IMR-90 (cell line): ENCODE data around the gene CXorf49B. TPM values are rescaled to one million over a fixed set of nuclear protein-coding genes. Genes with fewer than 3 reads are reported as not detected.
"Not testable (repeated sequence)": the region's sequence is repeated elsewhere in the genome, so short reads cannot be mapped to it uniquely, and the experiment has no call there.

Source experiments
- ATAC-seq: fragments of 200-7000 bp; cut with Tn5 transposase; 2 replicates; pipeline ENCODE4 v1.9.1; 2020; ENCODE audit warnings: low read depth, mild to moderate bottlenecking, moderate library complexity
- BruUV-seq: library from RNA; stranded (reverse); fragments of 400-500 nt; replicated peaks from 2 replicates; lab custom pipeline; 2021; lab: Mats Ljungman, UMichigan
- CTCF ChIA-PET: fragments of 300-600 bp; formaldehyde crosslinking; extraction: SDS; loops from one replicate; lab custom pipeline; 2021; ENCODE audit warnings: antibody characterized with exemption; lab: Yijun Ruan, JAX
- POLR2A ChIA-PET: fragments of 300-600 bp; sonication (Branson Sonifier 250); formaldehyde crosslinking; loops from one replicate; lab custom pipeline; 2022; ENCODE audit warnings: antibody characterized with exemption; ENCODE audit not compliant: unreplicated experiment; lab: Charles Lee
- DNase-seq: peaks from one replicate; pipeline ENCODE4 v3.0.0; 2013
- H2AFZ ChIP-seq: replicated peaks from 2 replicates; pipeline ENCODE3; 2013; ENCODE audit warnings: low read length, mild to moderate bottlenecking; ENCODE audit not compliant: poor library complexity
- H2AK5ac ChIP-seq: 2 replicates; pipeline ENCODE4 v1.6.1; 2013; ENCODE audit warnings: low read depth, low read length, inconsistent platforms
- H2AK9ac ChIP-seq: replicated peaks from 2 replicates; pipeline ENCODE3; 2013; ENCODE audit warnings: mild to moderate bottlenecking, low read depth, low read length, moderate library complexity; ENCODE audit not compliant: poor library complexity
- H2BK120ac ChIP-seq: 2 replicates; pipeline ENCODE4 v1.6.1; 2013; ENCODE audit warnings: low read depth, low read length, inconsistent platforms
- H2BK15ac ChIP-seq: 3 replicates; pipeline ENCODE4 v1.6.1; 2013; ENCODE audit warnings: low read depth, low read length, inconsistent platforms
- H2BK20ac ChIP-seq: 2 replicates; pipeline ENCODE4 v1.6.1; 2013; ENCODE audit warnings: low read depth, mild to moderate bottlenecking, inconsistent platforms, low read length, moderate library complexity
- H2BK5ac ChIP-seq: 2 replicates; pipeline ENCODE4 v1.6.1; 2013; ENCODE audit warnings: mild to moderate bottlenecking, low read depth, low read length, inconsistent platforms; ENCODE audit not compliant: poor library complexity, severe bottlenecking
- H3K14ac ChIP-seq: replicated peaks from 2 replicates; pipeline ENCODE4 v1.6.1; 2013; ENCODE audit warnings: low read depth, low read length, inconsistent platforms
- H3K18ac ChIP-seq: 2 replicates; pipeline ENCODE4 v1.6.1; 2013; ENCODE audit warnings: low read depth, low read length, control low read depth
- H3K23ac ChIP-seq: 2 replicates; pipeline ENCODE4 v1.6.1; 2013; ENCODE audit warnings: low read depth, low read length, inconsistent platforms
- H3K27ac ChIP-seq: 2 replicates; pipeline ENCODE4 v1.5.1; 2013; ENCODE audit warnings: mild to moderate bottlenecking, control low read depth, low read length; ENCODE audit not compliant: insufficient read depth
- H3K27me3 ChIP-seq: 2 replicates; pipeline ENCODE4 v1.6.1; 2013; ENCODE audit warnings: low read length; ENCODE audit not compliant: control insufficient read depth, insufficient read depth
- H3K36me3 ChIP-seq: 2 replicates; pipeline ENCODE4 v1.6.1; 2013; ENCODE audit warnings: low read length, mixed read lengths; ENCODE audit not compliant: control insufficient read depth, insufficient read depth
- H3K4ac ChIP-seq: 2 replicates; pipeline ENCODE4 v1.6.1; 2013; ENCODE audit warnings: low read depth, low read length, inconsistent platforms
- H3K4me1 ChIP-seq: 2 replicates; pipeline ENCODE4 v1.6.1; 2013; ENCODE audit warnings: low read length, mixed read lengths; ENCODE audit not compliant: control insufficient read depth, insufficient read depth
- H3K4me2 ChIP-seq: 2 replicates; pipeline ENCODE4 v1.6.1; 2013; ENCODE audit warnings: low read depth, mild to moderate bottlenecking, control low read depth, low read length, moderate library complexity
- H3K4me3 ChIP-seq: 2 replicates; pipeline ENCODE4 v1.5.1; 2013; ENCODE audit warnings: low read depth, mild to moderate bottlenecking, control low read depth, low read length, moderate library complexity; ENCODE audit not compliant: insufficient read depth
- H3K56ac ChIP-seq: 2 replicates; pipeline ENCODE4 v1.6.1; 2013; ENCODE audit warnings: low read length, inconsistent platforms; ENCODE audit not compliant: insufficient read depth; ENCODE audit errors: extremely low read depth
- H3K79me1 ChIP-seq, 2 experiments: 2 replicates each; pipeline ENCODE4 v1.6.1; 2013; ENCODE audit warnings: low read length in 2 of 2, inconsistent platforms in 1 of 2, low read depth in 1 of 2
- H3K9ac ChIP-seq: 2 replicates; pipeline ENCODE4 v1.6.1; 2013; ENCODE audit warnings: low read depth, low read length, control low read depth
- H3K9me1 ChIP-seq: 2 replicates; pipeline ENCODE4 v1.6.1; 2013; ENCODE audit warnings: low read length, inconsistent platforms; ENCODE audit not compliant: insufficient read depth
- H3K9me3 ChIP-seq: 2 replicates; pipeline ENCODE4 v1.6.1; 2013; ENCODE audit warnings: low read length; ENCODE audit not compliant: control insufficient read depth, insufficient read depth
- H4K20me1 ChIP-seq: 2 replicates; pipeline ENCODE4 v1.6.1; 2013; ENCODE audit warnings: low read length, inconsistent platforms; ENCODE audit not compliant: insufficient read depth
- H4K5ac ChIP-seq: 2 replicates; pipeline ENCODE4 v1.6.1; 2013; ENCODE audit warnings: mild to moderate bottlenecking, low read depth, low read length, control low read depth
- H4K8ac ChIP-seq, 2 experiments: 2 replicates each; pipeline ENCODE4 v1.6.1; 2013; ENCODE audit warnings: low read depth in 2 of 2, low read length in 2 of 2, control low read depth in 1 of 2, inconsistent platforms in 1 of 2
- H4K91ac ChIP-seq: 2 replicates; pipeline ENCODE4 v1.6.1; 2013; ENCODE audit warnings: low read depth, low read length, inconsistent platforms; ENCODE audit not compliant: insufficient read depth
- WGBS, 2 experiments: methylation state at CpG; one replicate each; pipeline versions ENCODE4 v1.1.5 to v1.1.7; 2013; ENCODE audit warnings: missing lambda C conversion rate in 2 of 2; ENCODE audit not compliant: insufficient read length in 1 of 2; ENCODE audit errors: extremely low coverage in 2 of 2; 5-methylcytosine and 5-hydroxymethylcytosine counted together
- dilution Hi-C: fragments of 300-500 bp; cut with HindIII; formaldehyde crosslinking; loops from one replicate; pipeline ENCODE4 v1.14.3; 2018; ENCODE audit warnings: low sequenced_read_pairs; ENCODE audit not compliant: unreplicated experiment
- in situ Hi-C: fragments of 300-500 bp; cut with MboI; formaldehyde crosslinking; loops from 3 replicates; pipeline ENCODE4 v1.14.3; 2019; ENCODE audit warnings: low sequenced_read_pairs, inconsistent platforms, mixed read lengths
- intact Hi-C: fragments of 100-400 bp; cut with micrococcal nuclease; formaldehyde crosslinking; loops from 2 replicates; pipeline ENCODE4 v1.10.0; 2022
- polyA plus RNA-seq, 3 experiments: library from polyadenylated mRNA; depleted of rRNA; stranded (reverse); fragments of >200 nt; gene quantifications; 2 replicates each; pipeline ENCODE4 v1.2.3, GENCODE V29; 2012; ENCODE audit warnings: low replicate concordance in 1 of 3
- total RNA-seq: library from RNA; depleted of rRNA; stranded (reverse); fragments of >200 nt; gene quantifications from 2 replicates; pipeline ENCODE4 v1.2.3, GENCODE V29; 2012

The CXorf49B gene
- total and polyA plus RNA-seq, 2 of the 4 experiments (the other 2 are of a cell fraction), result not detected

- H3K27ac ChIP-seq, in situ Hi-C loops, H3K4me1 ChIP-seq, H4K8ac ChIP-seq, H2BK5ac ChIP-seq, DNase-seq, H3K23ac ChIP-seq, H3K56ac ChIP-seq, H4K20me1 ChIP-seq, H2AK5ac ChIP-seq, H3K79me1 ChIP-seq, H2AK9ac ChIP-seq, H3K4me2 ChIP-seq, CTCF ChIA-PET, intact Hi-C loops, H4K91ac ChIP-seq, H3K18ac ChIP-seq, H3K4me3 ChIP-seq, H4K5ac ChIP-seq, H2AFZ ChIP-seq, POLR2A ChIA-PET, dilution Hi-C loops, H3K14ac ChIP-seq, H3K9me1 ChIP-seq, H3K36me3 ChIP-seq, H3K27me3 ChIP-seq, H3K9ac ChIP-seq, H3K9me3 ChIP-seq, H3K4ac ChIP-seq, H2BK120ac ChIP-seq, BruUV-seq, H2BK15ac ChIP-seq, H2BK20ac ChIP-seq, ATAC-seq: not testable (repeated sequence)
- WGBS, 2 experiments, result no CpG with 5 or more reads among the region's 5 CpGs
Measured at GRCh38 chrX:71806450-71806849, 43.3 kb downstream of the CXorf49B start.
